Measurements from ENCODE around the gene WDR64. TPM values are rescaled to one million over a fixed set of nuclear protein-coding genes. Genes with fewer than 3 reads are reported as not detected.

WDR64 gene
- total and polyA plus RNA-seq, 4 donors: 0.02 to 0.70 (median 0.17) TPM

GRCh38 chr1:241773991-241774390 lies 121.9 kb downstream of the WDR64 start:
- Histone ChIP-seq H3K27me3 (ENCODE audit: control insufficient read depth in 4 of 4, insufficient read depth in 4 of 4, low read length in 3 of 4) (no peaks in the 10 kb centered on the region), H3K4me1 (ENCODE audit: control insufficient read depth in 4 of 4, insufficient read depth in 4 of 4, low read length in 3 of 4) (no peaks in the 10 kb centered on the region), H3K27ac (ENCODE audit: low read depth in 1 of 2, low read length in 2 of 2) (no peak overlapping the region), H3K36me3 (ENCODE audit: control insufficient read depth in 4 of 4, insufficient read depth in 3 of 4, low read depth in 1 of 4, low read length in 3 of 4) (no peaks in the 10 kb centered on the region), H3K9ac (ENCODE audit: low read depth in 1 of 2, low read length in 2 of 2) (no peak overlapping the region), H3K4me3 (ENCODE audit: low read depth in 1 of 3, low read length in 3 of 3) (no peak overlapping the region), H3K9me3 (ENCODE audit: control insufficient read depth in 4 of 4, low read length in 3 of 4) (no peaks in the 10 kb centered on the region)
- no peak for DNase-seq (ENCODE audit: low spot score)
- TF ChIP-seq MAX (IDR thresholded peaks at IDR 0.05): no peak
- TF ChIP-seq, protein P1, sequence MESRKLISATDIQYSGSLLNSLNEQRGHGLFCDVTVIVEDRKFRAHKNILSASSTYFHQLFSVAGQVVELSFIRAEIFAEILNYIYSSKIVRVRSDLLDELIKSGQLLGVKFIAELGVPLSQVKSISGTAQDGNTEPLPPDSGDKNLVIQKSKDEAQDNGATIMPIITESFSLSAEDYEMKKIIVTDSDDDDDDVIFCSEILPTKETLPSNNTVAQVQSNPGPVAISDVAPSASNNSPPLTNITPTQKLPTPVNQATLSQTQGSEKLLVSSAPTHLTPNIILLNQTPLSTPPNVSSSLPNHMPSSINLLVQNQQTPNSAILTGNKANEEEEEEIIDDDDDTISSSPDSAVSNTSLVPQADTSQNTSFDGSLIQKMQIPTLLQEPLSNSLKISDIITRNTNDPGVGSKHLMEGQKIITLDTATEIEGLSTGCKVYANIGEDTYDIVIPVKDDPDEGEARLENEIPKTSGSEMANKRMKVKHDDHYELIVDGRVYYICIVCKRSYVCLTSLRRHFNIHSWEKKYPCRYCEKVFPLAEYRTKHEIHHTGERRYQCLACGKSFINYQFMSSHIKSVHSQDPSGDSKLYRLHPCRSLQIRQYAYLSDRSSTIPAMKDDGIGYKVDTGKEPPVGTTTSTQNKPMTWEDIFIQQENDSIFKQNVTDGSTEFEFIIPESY (IDR thresholded peaks at IDR 0.05): no peak
- TF ChIP-seq RAD21 (IDR thresholded peaks at IDR 0.05): no peak
- TF ChIP-seq NR2F2 (IDR thresholded peaks at IDR 0.05): no peak
- TF ChIP-seq, protein P2, sequence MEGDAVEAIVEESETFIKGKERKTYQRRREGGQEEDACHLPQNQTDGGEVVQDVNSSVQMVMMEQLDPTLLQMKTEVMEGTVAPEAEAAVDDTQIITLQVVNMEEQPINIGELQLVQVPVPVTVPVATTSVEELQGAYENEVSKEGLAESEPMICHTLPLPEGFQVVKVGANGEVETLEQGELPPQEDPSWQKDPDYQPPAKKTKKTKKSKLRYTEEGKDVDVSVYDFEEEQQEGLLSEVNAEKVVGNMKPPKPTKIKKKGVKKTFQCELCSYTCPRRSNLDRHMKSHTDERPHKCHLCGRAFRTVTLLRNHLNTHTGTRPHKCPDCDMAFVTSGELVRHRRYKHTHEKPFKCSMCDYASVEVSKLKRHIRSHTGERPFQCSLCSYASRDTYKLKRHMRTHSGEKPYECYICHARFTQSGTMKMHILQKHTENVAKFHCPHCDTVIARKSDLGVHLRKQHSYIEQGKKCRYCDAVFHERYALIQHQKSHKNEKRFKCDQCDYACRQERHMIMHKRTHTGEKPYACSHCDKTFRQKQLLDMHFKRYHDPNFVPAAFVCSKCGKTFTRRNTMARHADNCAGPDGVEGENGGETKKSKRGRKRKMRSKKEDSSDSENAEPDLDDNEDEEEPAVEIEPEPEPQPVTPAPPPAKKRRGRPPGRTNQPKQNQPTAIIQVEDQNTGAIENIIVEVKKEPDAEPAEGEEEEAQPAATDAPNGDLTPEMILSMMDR (IDR thresholded peaks at IDR 0.05; ENCODE audit: low read depth, low read length, missing input control): no peak
- TF ChIP-seq YY1 (IDR thresholded peaks at IDR 0.05): no peak
- TF ChIP-seq, protein P3, sequence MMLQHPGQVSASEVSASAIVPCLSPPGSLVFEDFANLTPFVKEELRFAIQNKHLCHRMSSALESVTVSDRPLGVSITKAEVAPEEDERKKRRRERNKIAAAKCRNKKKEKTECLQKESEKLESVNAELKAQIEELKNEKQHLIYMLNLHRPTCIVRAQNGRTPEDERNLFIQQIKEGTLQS (IDR thresholded peaks at IDR 0.05): no peak
- no peak for TF ChIP-seq SP1 (IDR thresholded peaks at IDR 0.05)
- no peak for TF ChIP-seq FOXA1 (IDR thresholded peaks at IDR 0.05)
- no peak for TF ChIP-seq HNF4A (conservative IDR thresholded peaks at IDR 0.05)
- no peak for TF ChIP-seq RXRA (IDR thresholded peaks at IDR 0.05)
- TF ChIP-seq TAF1 (conservative IDR thresholded peaks at IDR 0.05): no peak
- no peak for TF ChIP-seq HNF4G (IDR thresholded peaks at IDR 0.05)
- TF ChIP-seq FOXA2 (IDR thresholded peaks at IDR 0.05): no peak
- TF ChIP-seq GABPA (IDR thresholded peaks at IDR 0.05 in 1 of 2, conservative IDR thresholded peaks at IDR 0.05 in 1 of 2): no peak
- 62% methylated on average over 4 of the region's 4 CpGs for WGBS

- TF ChIP-seq, protein P2 (IDR thresholded peaks at IDR 0.05; ENCODE audit: low read depth, low read length, missing input control): no peak
- no peak for TF ChIP-seq JUND (IDR thresholded peaks at IDR 0.05)
- TF ChIP-seq, protein P1 (IDR thresholded peaks at IDR 0.05): no peak
- TF ChIP-seq EGR1 (IDR thresholded peaks at IDR 0.05; ENCODE audit: low read depth in 2 of 2): no peak
- TF ChIP-seq, protein P4, sequence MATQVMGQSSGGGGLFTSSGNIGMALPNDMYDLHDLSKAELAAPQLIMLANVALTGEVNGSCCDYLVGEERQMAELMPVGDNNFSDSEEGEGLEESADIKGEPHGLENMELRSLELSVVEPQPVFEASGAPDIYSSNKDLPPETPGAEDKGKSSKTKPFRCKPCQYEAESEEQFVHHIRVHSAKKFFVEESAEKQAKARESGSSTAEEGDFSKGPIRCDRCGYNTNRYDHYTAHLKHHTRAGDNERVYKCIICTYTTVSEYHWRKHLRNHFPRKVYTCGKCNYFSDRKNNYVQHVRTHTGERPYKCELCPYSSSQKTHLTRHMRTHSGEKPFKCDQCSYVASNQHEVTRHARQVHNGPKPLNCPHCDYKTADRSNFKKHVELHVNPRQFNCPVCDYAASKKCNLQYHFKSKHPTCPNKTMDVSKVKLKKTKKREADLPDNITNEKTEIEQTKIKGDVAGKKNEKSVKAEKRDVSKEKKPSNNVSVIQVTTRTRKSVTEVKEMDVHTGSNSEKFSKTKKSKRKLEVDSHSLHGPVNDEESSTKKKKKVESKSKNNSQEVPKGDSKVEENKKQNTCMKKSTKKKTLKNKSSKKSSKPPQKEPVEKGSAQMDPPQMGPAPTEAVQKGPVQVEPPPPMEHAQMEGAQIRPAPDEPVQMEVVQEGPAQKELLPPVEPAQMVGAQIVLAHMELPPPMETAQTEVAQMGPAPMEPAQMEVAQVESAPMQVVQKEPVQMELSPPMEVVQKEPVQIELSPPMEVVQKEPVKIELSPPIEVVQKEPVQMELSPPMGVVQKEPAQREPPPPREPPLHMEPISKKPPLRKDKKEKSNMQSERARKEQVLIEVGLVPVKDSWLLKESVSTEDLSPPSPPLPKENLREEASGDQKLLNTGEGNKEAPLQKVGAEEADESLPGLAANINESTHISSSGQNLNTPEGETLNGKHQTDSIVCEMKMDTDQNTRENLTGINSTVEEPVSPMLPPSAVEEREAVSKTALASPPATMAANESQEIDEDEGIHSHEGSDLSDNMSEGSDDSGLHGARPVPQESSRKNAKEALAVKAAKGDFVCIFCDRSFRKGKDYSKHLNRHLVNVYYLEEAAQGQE (IDR thresholded peaks at IDR 0.05): no peak
- no peak for TF ChIP-seq TAF1 (conservative IDR thresholded peaks at IDR 0.05)
- TF ChIP-seq GABPA (IDR thresholded peaks at IDR 0.05 in 1 of 2, conservative IDR thresholded peaks at IDR 0.05 in 1 of 2): no peak
- TF ChIP-seq MAX (IDR thresholded peaks at IDR 0.05): no peak
- TF ChIP-seq RAD21 (IDR thresholded peaks at IDR 0.05): no peak
- TF ChIP-seq NR2F2 (IDR thresholded peaks at IDR 0.05): no peak
- TF ChIP-seq SP1 (IDR thresholded peaks at IDR 0.05): no peak
- TF ChIP-seq FOXA1 (IDR thresholded peaks at IDR 0.05): no peak
- no peaks in the 10 kb centered on the region for H3K9me3 ChIP-seq (ENCODE audit: control insufficient read depth in 4 of 4, low read length in 3 of 4)
- 94% methylated on average over 2 of the region's 2 CpGs for WGBS
- no peak overlapping the region for H3K4me3 ChIP-seq (ENCODE audit: low read depth in 1 of 3, low read length in 3 of 3)
- H3K4me1 ChIP-seq (ENCODE audit: control insufficient read depth in 4 of 4, insufficient read depth in 4 of 4, low read length in 3 of 4): no peaks in the 10 kb centered on the region
- no peak overlapping the region for H3K27ac ChIP-seq (ENCODE audit: low read depth in 1 of 2, low read length in 2 of 2)
- no peaks in the 10 kb centered on the region for H3K27me3 ChIP-seq (ENCODE audit: control insufficient read depth in 4 of 4, insufficient read depth in 4 of 4, low read length in 3 of 4)
- H3K9ac ChIP-seq (ENCODE audit: low read depth in 1 of 2, low read length in 2 of 2): no peak overlapping the region
- no peak for DNase-seq (ENCODE audit: low spot score)
- H3K36me3 ChIP-seq (ENCODE audit: control insufficient read depth in 4 of 4, insufficient read depth in 3 of 4, low read depth in 1 of 4, low read length in 3 of 4): no peaks in the 10 kb centered on the region
Observed at GRCh38 chr1:241775021-241775420, 122.9 kb downstream of the WDR64 start.

All from liver (tissue), 9 donors.